Measurements from ENCODE around the gene TPCN1.

Gene TPCN1

GRCh38 chr12:113329022-113329790, 107.9 kb downstream of the TPCN1 start:
- Mint-ChIP-seq H3K27ac (peak overlapping the region; percentile 9), H3K4me1 (ENCODE audit: low read depth) (peaks cover 69% of the 10 kb centered on the region), H3K4me3 (no peak overlapping the region), H3K9me3 (no peaks in the 10 kb centered on the region), H3K36me3 (ENCODE audit: low read depth) (peaks cover 100% of the 10 kb centered on the region), H3K27me3 (no peaks in the 10 kb centered on the region)
- intact Hi-C loops (cut with micrococcal nuclease), result no loop called here

- intact Hi-C loops (cut with micrococcal nuclease), result no loop called here
- Mint-ChIP-seq H3K4me1 (ENCODE audit: low read depth) (peaks cover 65% of the 10 kb centered on the region), H3K9me3 (no peaks in the 10 kb centered on the region), H3K36me3 (ENCODE audit: low read depth) (peaks cover 100% of the 10 kb centered on the region), H3K27ac (peak overlapping the region; percentile 9), H3K4me3 (no peak overlapping the region), H3K27me3 (no peaks in the 10 kb centered on the region)
Observed at GRCh38 chr12:113329791-113330417, 108.6 kb downstream of the TPCN1 start.

GRCh38 chr12:113330505-113330904, 109.2 kb downstream of the TPCN1 start:
- intact Hi-C loops (cut with micrococcal nuclease), result no loop called here
- Mint-ChIP-seq H3K27ac (peak overlapping the region; percentile 9), H3K36me3 (ENCODE audit: low read depth) (peaks cover 94% of the 10 kb centered on the region), H3K9me3 (no peaks in the 10 kb centered on the region), H3K4me1 (ENCODE audit: low read depth) (peaks cover 67% of the 10 kb centered on the region), H3K4me3 (no peak overlapping the region), H3K27me3 (no peaks in the 10 kb centered on the region)

- H3K27ac Mint-ChIP-seq, result peak overlapping the region; percentile 96
- intact Hi-C loops (cut with micrococcal nuclease), result no loop called here
- no peaks in the 10 kb centered on the region for H3K27me3 Mint-ChIP-seq
- H3K9me3 Mint-ChIP-seq, result no peaks in the 10 kb centered on the region
- H3K4me3 Mint-ChIP-seq, result peak overlapping the region; percentile 99
- peaks cover 76% of the 10 kb centered on the region for H3K4me1 Mint-ChIP-seq (ENCODE audit: low read depth)
- H3K36me3 Mint-ChIP-seq (ENCODE audit: low read depth), result peaks cover 71% of the 10 kb centered on the region
Observed at GRCh38 chr12:113332688-113333417, 111.6 kb downstream of the TPCN1 start.

- Mint-ChIP-seq H3K4me1 (ENCODE audit: low read depth) (peaks cover 72% of the 10 kb centered on the region), H3K27ac (peak overlapping the region; percentile 96), H3K9me3 (no peaks in the 10 kb centered on the region), H3K27me3 (no peaks in the 10 kb centered on the region), H3K4me3 (peak overlapping the region; percentile 99), H3K36me3 (ENCODE audit: low read depth) (peaks cover 65% of the 10 kb centered on the region)
- intact Hi-C loops (cut with micrococcal nuclease), result no loop called here
Observed at GRCh38 chr12:113333418-113333750, 112.1 kb downstream of the TPCN1 start.

DNA sequence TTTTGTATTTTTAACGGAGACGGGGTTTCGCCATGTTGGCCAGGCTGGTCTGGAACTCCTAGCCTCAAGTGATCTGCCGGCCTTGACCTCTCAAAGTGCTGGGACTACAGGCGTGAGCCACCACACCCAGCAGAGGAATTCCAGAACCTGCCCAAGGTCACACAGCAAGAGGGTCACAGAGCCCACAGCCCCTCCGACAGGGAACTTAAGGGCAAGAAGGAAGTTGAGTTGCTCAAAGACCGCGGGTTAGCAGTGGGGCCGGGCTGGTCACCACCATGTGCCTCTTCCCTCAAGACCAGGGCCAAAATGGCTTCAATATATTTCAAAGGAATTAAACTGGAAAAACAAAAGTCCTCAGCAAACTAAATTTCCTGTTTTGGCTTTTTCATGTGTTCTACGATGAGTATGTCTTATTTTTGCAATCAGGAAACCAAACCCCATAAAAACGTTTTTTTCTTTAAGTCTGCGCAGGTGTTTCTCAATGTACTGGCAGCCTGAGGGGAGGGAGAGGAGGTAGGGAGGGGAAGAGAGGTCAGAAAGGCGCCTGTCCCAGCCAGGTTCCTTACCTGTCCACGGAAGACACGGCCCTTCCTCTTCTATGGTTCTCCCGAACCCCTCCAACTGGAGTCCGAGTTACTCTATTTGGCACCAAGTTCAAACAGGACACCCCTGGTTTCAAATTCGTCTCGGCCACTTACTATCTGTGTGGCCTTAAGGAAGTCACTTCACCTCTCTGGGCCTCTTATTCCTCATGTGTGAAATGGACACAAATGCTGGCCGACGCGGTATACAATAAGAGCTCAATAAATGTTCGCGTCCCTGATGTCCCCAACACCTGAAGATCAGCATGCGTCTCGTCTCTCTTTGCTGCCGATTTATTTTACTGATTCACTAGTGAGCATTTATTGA, 112.9 kb downstream of the TPCN1 start:
- peak overlapping the region; percentile 96 for H3K27ac Mint-ChIP-seq
- H3K27me3 Mint-ChIP-seq, result no peaks in the 10 kb centered on the region

DNA sequence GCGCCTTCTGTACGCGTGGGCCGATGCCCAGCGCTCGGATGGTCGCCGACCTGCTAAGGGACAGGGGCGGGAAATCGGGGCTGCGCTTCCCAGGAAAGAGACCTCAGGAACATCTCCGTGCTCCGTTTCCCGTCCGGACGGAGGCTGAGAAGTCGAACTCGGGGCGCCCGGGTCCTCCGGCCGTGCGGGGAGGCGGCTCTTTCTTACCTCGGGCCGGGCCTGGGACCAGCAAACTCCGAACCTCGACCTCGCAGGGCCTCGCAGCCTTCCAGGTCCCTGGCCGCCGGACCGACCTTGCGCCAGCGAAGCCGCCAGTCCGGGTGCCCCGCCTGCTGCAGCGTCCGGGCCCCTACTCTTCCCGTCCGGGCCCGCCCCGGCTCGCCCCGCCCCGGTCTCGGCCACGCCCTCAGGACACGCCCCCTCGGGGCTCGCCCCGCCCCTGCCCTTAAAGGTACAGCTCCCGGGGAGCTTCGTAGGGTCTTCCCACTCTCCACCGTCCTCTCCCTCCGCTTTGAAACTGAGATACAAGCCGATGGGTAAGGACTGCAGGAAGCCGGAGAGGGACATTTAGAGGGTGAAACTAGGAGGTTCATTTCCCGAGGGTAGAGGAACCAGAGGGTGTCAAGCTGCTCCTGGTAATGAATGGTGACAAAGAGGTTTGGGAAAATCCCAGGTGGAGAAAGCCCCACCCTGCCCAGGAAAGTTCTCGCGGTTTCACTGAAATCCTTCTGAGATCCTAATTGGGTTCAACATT, 113.7 kb downstream of the TPCN1 start, which contains the start of gene SLC8B1:
TSS of gene SLC8B1 (minus strand) at position 324 of the 754 bp plus-strand sequence. CDS start 2,231 bp downstream, outside the sequence.
- intact Hi-C loops (cut with micrococcal nuclease), result loop anchor here (1.0 kb wide), 3 partner anchors 13 to 87 kb away; partner anchors contain the start of genes PLBD2 and SDSL
- Mint-ChIP-seq H3K27ac (peak within 1 kb of the TSS; percentile 96), H3K9me3 (no peaks in the 10 kb centered on the region), H3K4me3 (peak within 1 kb of the TSS; percentile 99), H3K4me1 (ENCODE audit: low read depth) (peaks cover 57% of the 10 kb centered on the region), H3K27me3 (no peaks in the 10 kb centered on the region), H3K36me3 (ENCODE audit: low read depth) (peaks cover 50% of the 10 kb centered on the region)

More for the DNA sequence above, 112.9 kb downstream of the TPCN1 start:
- no peaks in the 10 kb centered on the region for H3K9me3 Mint-ChIP-seq
- intact Hi-C loops (cut with micrococcal nuclease), result loop anchor here (1.0 kb wide), 1 partner anchor 88 kb away; the partner anchor contains the start of gene SDSL
- H3K4me3 Mint-ChIP-seq, result peak overlapping the region; percentile 99
- H3K4me1 Mint-ChIP-seq (ENCODE audit: low read depth), result peaks cover 64% of the 10 kb centered on the region
- H3K36me3 Mint-ChIP-seq (ENCODE audit: low read depth), result peaks cover 58% of the 10 kb centered on the region

DNA sequence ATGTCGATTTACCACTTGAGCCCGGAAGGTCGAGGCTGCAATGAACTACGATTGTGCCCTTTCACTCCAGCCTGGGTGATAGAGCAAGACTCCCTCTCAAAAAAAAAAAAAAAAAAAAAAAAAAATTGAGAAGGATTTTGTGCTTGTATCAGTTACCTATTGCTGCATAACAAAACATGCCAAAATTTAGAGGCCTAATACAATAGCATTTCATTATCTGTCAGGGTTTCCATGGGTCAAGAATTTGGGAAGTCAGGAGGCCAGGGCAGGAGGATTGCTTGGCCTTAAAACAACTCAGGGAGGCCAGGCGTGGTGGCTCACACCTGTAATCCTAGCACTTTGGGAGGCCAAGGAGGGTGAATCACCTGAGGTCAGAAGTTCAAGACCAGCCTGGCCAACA, 118.3 kb downstream of the TPCN1 start:
- intact Hi-C loops (cut with micrococcal nuclease), result no loop called here
- H3K36me3 Mint-ChIP-seq (ENCODE audit: low read depth), result peaks cover 4% of the 10 kb centered on the region
- no peak overlapping the region for H3K4me3 Mint-ChIP-seq
- no peaks in the 10 kb centered on the region for H3K27me3 Mint-ChIP-seq
- peaks cover 50% of the 10 kb centered on the region for H3K4me1 Mint-ChIP-seq (ENCODE audit: low read depth)
- H3K27ac Mint-ChIP-seq, result peak overlapping the region; percentile 75
- no peaks in the 10 kb centered on the region for H3K9me3 Mint-ChIP-seq

- peaks cover 47% of the 10 kb centered on the region for H3K4me1 Mint-ChIP-seq (ENCODE audit: low read depth)
- peak overlapping the region; percentile 75 for H3K27ac Mint-ChIP-seq
- no peaks in the 10 kb centered on the region for H3K9me3 Mint-ChIP-seq
- intact Hi-C loops (cut with micrococcal nuclease), result no loop called here
- no peaks in the 10 kb centered on the region for H3K36me3 Mint-ChIP-seq (ENCODE audit: low read depth)
- H3K27me3 Mint-ChIP-seq, result no peaks in the 10 kb centered on the region
- H3K4me3 Mint-ChIP-seq, result no peak overlapping the region
Observed at GRCh38 chr12:113340061-113340460, 118.8 kb downstream of the TPCN1 start.

GRCh38 chr12:113341535-113341934, 120.3 kb downstream of the TPCN1 start:
- Mint-ChIP-seq H3K4me3 (no peak overlapping the region), H3K9me3 (no peaks in the 10 kb centered on the region), H3K27me3 (no peaks in the 10 kb centered on the region), H3K36me3 (ENCODE audit: low read depth) (no peaks in the 10 kb centered on the region), H3K4me1 (ENCODE audit: low read depth) (peaks cover 41% of the 10 kb centered on the region), H3K27ac (peak overlapping the region; percentile 84)
- intact Hi-C loops (cut with micrococcal nuclease), result no loop called here

DNA sequence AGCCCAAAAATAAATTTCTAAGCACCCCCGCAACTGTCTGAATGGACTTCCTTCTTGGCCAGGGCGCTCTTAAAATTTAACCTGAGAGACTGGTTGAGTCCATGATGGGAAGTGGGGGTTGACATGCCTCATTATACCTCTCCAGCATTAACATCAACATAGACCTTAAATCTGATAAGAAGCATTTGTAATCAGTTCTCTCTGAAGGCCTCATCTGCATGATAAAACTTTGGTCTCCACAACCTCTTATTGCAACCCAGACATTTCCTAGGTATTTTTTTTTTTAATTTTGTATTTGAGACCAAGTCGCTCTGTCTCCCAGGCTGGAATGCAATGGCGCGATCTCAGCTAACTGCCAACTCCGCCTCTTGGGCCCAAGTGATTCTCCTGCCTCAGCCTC, 124.1 kb downstream of the TPCN1 start:
- Mint-ChIP-seq H3K27me3 (peaks cover 12% of the 10 kb centered on the region), H3K4me1 (ENCODE audit: low read depth) (peaks cover 32% of the 10 kb centered on the region), H3K4me3 (no peak overlapping the region), H3K9me3 (no peaks in the 10 kb centered on the region), H3K36me3 (ENCODE audit: low read depth) (no peaks in the 10 kb centered on the region), H3K27ac (no peak overlapping the region)
- intact Hi-C loops (cut with micrococcal nuclease), result no loop called here

- intact Hi-C loops (cut with micrococcal nuclease), result no loop called here
- H3K27ac Mint-ChIP-seq, result peak overlapping the region; percentile 56
- H3K4me1 Mint-ChIP-seq (ENCODE audit: low read depth), result peaks cover 21% of the 10 kb centered on the region
- no peaks in the 10 kb centered on the region for H3K9me3 Mint-ChIP-seq
- H3K36me3 Mint-ChIP-seq (ENCODE audit: low read depth), result no peaks in the 10 kb centered on the region
- peaks cover 12% of the 10 kb centered on the region for H3K27me3 Mint-ChIP-seq
- H3K4me3 Mint-ChIP-seq, result no peak overlapping the region
Observed at GRCh38 chr12:113346353-113346752, 125.1 kb downstream of the TPCN1 start.

DNA sequence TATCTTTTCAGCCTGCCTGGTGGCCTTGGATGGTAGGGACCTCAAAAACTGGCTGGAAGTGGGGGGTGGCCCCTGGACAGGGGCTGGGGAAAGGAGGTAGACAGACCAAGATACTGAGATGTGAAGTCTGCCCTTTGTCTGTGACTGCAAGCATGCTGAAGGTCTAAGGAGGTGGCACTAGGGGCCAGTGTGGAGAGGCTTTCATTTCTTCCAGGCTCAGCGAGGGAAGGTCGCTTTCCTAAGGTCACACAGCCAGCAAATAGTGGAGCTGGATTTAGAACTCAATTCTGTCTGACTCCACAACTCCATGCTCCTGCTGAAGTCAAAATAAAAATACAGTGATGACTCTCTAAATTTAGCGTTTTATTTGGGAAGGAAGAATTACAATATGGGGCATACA, 125.8 kb downstream of the TPCN1 start:
- Mint-ChIP-seq H3K36me3 (ENCODE audit: low read depth) (no peaks in the 10 kb centered on the region), H3K4me3 (no peak overlapping the region), H3K9me3 (no peaks in the 10 kb centered on the region), H3K27me3 (peaks cover 12% of the 10 kb centered on the region), H3K4me1 (ENCODE audit: low read depth) (peaks cover 14% of the 10 kb centered on the region), H3K27ac (peak overlapping the region; percentile 56)
- intact Hi-C loops (cut with micrococcal nuclease), result no loop called here
